Fibroblast of lung (primary cell): Measurements from ENCODE around the gene CLIP4.

Experiments used
- EZH2 ChIP-seq: IDR thresholded peaks from 2 replicates; pipeline ENCODE4 v1.5.1; 2012; ENCODE audit warnings: low read length, control low read depth, mild to moderate bottlenecking; ENCODE audit errors: missing control alignments
- TF ChIP-seq, protein P1 (sequence below), 2 donors: IDR thresholded peaks in 1 of 2; conservative IDR thresholded peaks in 1 of 2; 1 replicate in 1 of 2; 2 replicates in 1 of 2; pipeline ENCODE4 v1.5.1; 2011 to 2012; ENCODE audit warnings: low read length in 2 of 2, control low read depth in 1 of 2, inconsistent platforms in 1 of 2, low read depth in 1 of 2, mild to moderate bottlenecking in 1 of 2

DNA sequence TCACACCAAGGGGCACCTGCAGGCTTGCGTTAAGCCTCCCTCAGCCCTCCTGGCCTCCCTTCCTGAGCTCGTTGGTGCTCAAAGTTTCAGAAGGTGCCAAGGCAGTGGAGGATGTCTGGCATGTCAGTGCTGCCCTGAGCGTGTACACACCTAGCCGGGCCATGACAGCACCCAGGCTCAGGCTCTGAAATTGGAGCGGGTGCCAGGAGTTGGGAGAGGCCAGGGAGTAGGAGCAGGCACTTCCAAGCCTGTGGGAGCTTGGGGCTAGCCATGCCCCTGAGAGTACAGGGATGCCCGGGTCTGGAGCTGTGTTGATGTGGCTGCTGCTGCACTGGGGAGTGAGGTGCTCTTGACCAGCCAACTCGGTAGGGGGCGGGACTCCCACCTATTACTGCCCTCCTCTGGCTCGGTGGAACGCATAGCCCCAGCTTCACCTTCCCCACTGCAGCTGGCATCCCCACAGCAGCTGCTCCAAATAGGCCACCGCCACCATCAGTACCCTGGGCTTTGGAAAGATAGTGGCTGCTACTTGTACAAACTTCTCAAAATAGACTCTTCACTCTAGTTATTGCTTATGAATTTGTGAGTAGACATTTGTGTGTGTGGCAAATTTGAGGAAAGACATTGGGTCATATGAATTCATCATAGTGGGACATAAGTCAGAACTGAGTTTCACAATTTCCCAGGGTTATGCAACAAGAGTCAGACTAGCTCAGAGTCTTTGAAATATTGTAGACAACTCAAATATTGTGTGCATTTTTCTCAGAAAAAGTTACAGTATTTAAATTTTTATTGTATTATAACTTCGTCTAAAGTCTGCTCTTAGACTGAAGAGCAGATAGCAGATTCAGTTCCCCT lies 34.1 kb upstream of the CLIP4 start:
- TF ChIP-seq, protein P1, sequence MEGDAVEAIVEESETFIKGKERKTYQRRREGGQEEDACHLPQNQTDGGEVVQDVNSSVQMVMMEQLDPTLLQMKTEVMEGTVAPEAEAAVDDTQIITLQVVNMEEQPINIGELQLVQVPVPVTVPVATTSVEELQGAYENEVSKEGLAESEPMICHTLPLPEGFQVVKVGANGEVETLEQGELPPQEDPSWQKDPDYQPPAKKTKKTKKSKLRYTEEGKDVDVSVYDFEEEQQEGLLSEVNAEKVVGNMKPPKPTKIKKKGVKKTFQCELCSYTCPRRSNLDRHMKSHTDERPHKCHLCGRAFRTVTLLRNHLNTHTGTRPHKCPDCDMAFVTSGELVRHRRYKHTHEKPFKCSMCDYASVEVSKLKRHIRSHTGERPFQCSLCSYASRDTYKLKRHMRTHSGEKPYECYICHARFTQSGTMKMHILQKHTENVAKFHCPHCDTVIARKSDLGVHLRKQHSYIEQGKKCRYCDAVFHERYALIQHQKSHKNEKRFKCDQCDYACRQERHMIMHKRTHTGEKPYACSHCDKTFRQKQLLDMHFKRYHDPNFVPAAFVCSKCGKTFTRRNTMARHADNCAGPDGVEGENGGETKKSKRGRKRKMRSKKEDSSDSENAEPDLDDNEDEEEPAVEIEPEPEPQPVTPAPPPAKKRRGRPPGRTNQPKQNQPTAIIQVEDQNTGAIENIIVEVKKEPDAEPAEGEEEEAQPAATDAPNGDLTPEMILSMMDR (conservative IDR thresholded peaks at IDR 0.05 in 1 of 2, IDR thresholded peaks at IDR 0.05 in 1 of 2; ENCODE audit: low read depth in 1 of 2, low read length in 2 of 2) = no peak
- no peak for TF ChIP-seq EZH2
